Heart left ventricle (tissue), 16 donors: ENCODE data around the gene ARRDC1. TPM values are rescaled to one million over a fixed set of nuclear protein-coding genes. Genes with fewer than 3 reads are reported as not detected.
A peak's percentile ranks its signal among the peaks of the same experiment; 100 is the strongest.

Experiments
- ATAC-seq, 4 donors: fragments of 200-7000 bp; cut with Tn5 transposase; one replicate each; pipeline ENCODE4 v1.9.1; 2020 to 2022; ENCODE audit warnings: moderate library complexity in 4 of 4, mild to moderate bottlenecking in 3 of 4, moderate number of reproducible peaks in 1 of 4
- DNase-seq, 5 donors: peaks; one replicate each; pipeline ENCODE4 v3.0.0-alpha.2; 2020
- H3K27ac ChIP-seq, 12 donors: fragments of 200-600 bp; sonication (generic) in 4 of 12; one replicate each; pipeline versions ENCODE4 v1.5.0 to v1.8.0; 2016 to 2022; ENCODE audit warnings: mild to moderate bottlenecking in 2 of 12
- H3K27me3 ChIP-seq, 9 donors: fragments of 200-600 bp; sonication (generic) in 2 of 9; one replicate each; pipeline versions ENCODE4 v1.5.1 to v1.8.0; 2016 to 2022; ENCODE audit warnings: mild to moderate bottlenecking in 3 of 9
- H3K36me3 ChIP-seq, 9 donors: fragments of 200-600 bp; sonication (generic) in 2 of 9; one replicate each; pipeline versions ENCODE4 v1.5.0 to v1.8.0; 2018 to 2022; ENCODE audit warnings: mild to moderate bottlenecking in 2 of 9
- H3K4me1 ChIP-seq, 12 donors: fragments of 200-600 bp; sonication (generic) in 4 of 12; one replicate each; pipeline versions ENCODE4 v1.5.0 to v1.8.0; 2016 to 2022; ENCODE audit warnings: mild to moderate bottlenecking in 3 of 12
- H3K4me3 ChIP-seq, 12 donors: fragments of 200-600 bp; sonication (generic) in 4 of 12; one replicate each; pipeline versions ENCODE4 v1.5.0 to v1.8.0; 2017 to 2022; ENCODE audit warnings: mild to moderate bottlenecking in 9 of 12, moderate library complexity in 4 of 12
- H3K9me3 ChIP-seq, 12 donors: fragments of 200-600 bp; sonication (generic) in 4 of 12; one replicate each; pipeline versions ENCODE4 v1.5.0 to v1.8.0; 2016 to 2022; ENCODE audit warnings: mild to moderate bottlenecking in 1 of 12
- POLR2A ChIP-seq, 2 donors: fragments of 450-650 bp; IDR thresholded peaks; one replicate each; pipeline ENCODE4 v1.6.1; 2017; ENCODE audit warnings: antibody characterized with exemption in 2 of 2, mild to moderate bottlenecking in 2 of 2, moderate library complexity in 2 of 2
- WGBS, 4 donors: extraction: QIAGEN DNeasy Blood & Tissue Kit in 2 of 4; methylation state at CpG; one replicate each; pipeline versions ENCODE4 v1.1.5 to v1.1.7; 2013 to 2018; 5-methylcytosine and 5-hydroxymethylcytosine counted together
- intact Hi-C, 10 donors: fragments of 100-400 bp; cut with DNase I; formaldehyde crosslinking; loops; one replicate each; pipeline versions ENCODE4 v1.11.1 to v1.14.2; 2022
- polyA plus RNA-seq, 2 donors: library from polyadenylated mRNA; stranded (reverse); fragments of 200-250 nt; gene quantifications; one replicate each; pipeline ENCODE4 v1.2.3, GENCODE V29; 2013
- total RNA-seq, 9 donors: library from RNA; depleted of rRNA in 2 of 9; stranded (reverse); fragments of >200 nt in 2 of 9; fragmentation: NEBNext Ultra II Directional in 3 of 9; extraction: Animal tissue kit (Norgen Biotek cat#: 25700) in 3 of 9; gene quantifications; one replicate each; pipeline versions ENCODE4 v1.1.0 to v1.2.4, GENCODE V29; 2016 to 2023
- TF ChIP-seq, protein P1 (sequence below), 12 donors: fragments of 200-600 bp; sonication (generic) in 4 of 12; IDR thresholded peaks; one replicate each; pipeline versions ENCODE4 v1.5.0 to v1.8.0; 2018 to 2022; ENCODE audit warnings: antibody characterized with exemption in 12 of 12, mild to moderate bottlenecking in 5 of 12
- donor health status: ischemic (EF 13 %, LVEDD 7.1; RV severe dilation, severe dysfunction).
- donor health status: healthy with polysubstance abuse.
- donor health status: DM: no; HTN: yes; CAD: no.
- donor health status: DM: no; HTN: no; CAD: no.
- donor health status: ischemic (EF 25% LVEDD 6.9; RV normal size, moderate dysfunction).
- donor health status: ischemic (EF 25% LVEDD 5.7; RV mildly dilated, moderate dysfunction).
- donor health status: healthy.
- donor health status: DM: yes; HTN: yes; CAD: no.
- donor health status: ischemic (EF 35%, LVEDD 5.7; RV mildly dilated, moderate dysfunction).
- donor health status: nonischemic (EF 11% LVEDD 7.7; RV severe dilation, severe dysfunction).
- donor health status: DM: yes; HTN: yes; CAD: no.
- donor health status: PGD.
- donor health status: ischemic (EF 29% LVEDD 5.4; RV normal size, mild dysfunction).
- donor health status: nonischemic (EF 23%, LVEDD 6.1; RV moderate dilation, normal function).

The ARRDC1 gene
- total and polyA plus RNA-seq, 11 donors = 14.1 to 43.6 (median 23.2) TPM

GRCh38 chr9:137570566-137570965 is 34.9 kb upstream of the ARRDC1 start:
- no peak overlapping the region for H3K4me3 ChIP-seq
- TF ChIP-seq POLR2A (IDR thresholded peaks at IDR 0.05) = no peak
- TF ChIP-seq, protein P1, sequence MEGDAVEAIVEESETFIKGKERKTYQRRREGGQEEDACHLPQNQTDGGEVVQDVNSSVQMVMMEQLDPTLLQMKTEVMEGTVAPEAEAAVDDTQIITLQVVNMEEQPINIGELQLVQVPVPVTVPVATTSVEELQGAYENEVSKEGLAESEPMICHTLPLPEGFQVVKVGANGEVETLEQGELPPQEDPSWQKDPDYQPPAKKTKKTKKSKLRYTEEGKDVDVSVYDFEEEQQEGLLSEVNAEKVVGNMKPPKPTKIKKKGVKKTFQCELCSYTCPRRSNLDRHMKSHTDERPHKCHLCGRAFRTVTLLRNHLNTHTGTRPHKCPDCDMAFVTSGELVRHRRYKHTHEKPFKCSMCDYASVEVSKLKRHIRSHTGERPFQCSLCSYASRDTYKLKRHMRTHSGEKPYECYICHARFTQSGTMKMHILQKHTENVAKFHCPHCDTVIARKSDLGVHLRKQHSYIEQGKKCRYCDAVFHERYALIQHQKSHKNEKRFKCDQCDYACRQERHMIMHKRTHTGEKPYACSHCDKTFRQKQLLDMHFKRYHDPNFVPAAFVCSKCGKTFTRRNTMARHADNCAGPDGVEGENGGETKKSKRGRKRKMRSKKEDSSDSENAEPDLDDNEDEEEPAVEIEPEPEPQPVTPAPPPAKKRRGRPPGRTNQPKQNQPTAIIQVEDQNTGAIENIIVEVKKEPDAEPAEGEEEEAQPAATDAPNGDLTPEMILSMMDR (IDR thresholded peaks at IDR 0.05) = no peak
- no peak overlapping the region for H3K27ac ChIP-seq
- peaks cover 0 to 51% (median 42%) of the 10 kb centered on the region in 9 donors for H3K36me3 ChIP-seq
- DNase-seq (no peak), ATAC-seq (no peak)
- H3K4me1 ChIP-seq = peaks cover 0 to 19% (median 10%) of the 10 kb centered on the region in 12 donors
- 96 to 99% (median 97%) methylated on average over 3 of the region's 3 CpGs for WGBS, 4 donors
- intact Hi-C loops = no loop called here
- no peaks in the 10 kb centered on the region for H3K27me3 ChIP-seq
- no peaks in the 10 kb centered on the region for H3K9me3 ChIP-seq

GRCh38 chr9:137574192-137574591 is 31.3 kb upstream of the ARRDC1 start:
- ATAC-seq = no peak
- H3K4me3 ChIP-seq = no peak overlapping the region
- TF ChIP-seq, protein P1 (IDR thresholded peaks at IDR 0.05) = no peak
- no peak for TF ChIP-seq POLR2A (IDR thresholded peaks at IDR 0.05)
- H3K9me3 ChIP-seq = no peaks in the 10 kb centered on the region
- DNase-seq = no peak
- H3K36me3 ChIP-seq = peaks cover 0 to 62% (median 42%) of the 10 kb centered on the region in 9 donors
- peaks cover 7 to 51% (median 35%) of the 10 kb centered on the region in 12 donors for H3K4me1 ChIP-seq
- WGBS, 4 donors = 86 to 90% (median 90%) methylated on average over 7 to 10 of the region's 10 CpGs
- no peaks in the 10 kb centered on the region for H3K27me3 ChIP-seq
- H3K27ac ChIP-seq = peak overlapping the region in 3 of 12 donors; percentile 47 to 74 (median 69)
- intact Hi-C loops = no loop called here

GRCh38 chr9:137575364-137575715 is 30.1 kb upstream of the ARRDC1 start:
- ATAC-seq (peak in 1 of 4 donors; percentile 0), DNase-seq (no peak)
- whole genome bisulfite sequencing, 4 donors = 41 to 48% (median 44%) methylated on average over 9 of the region's 9 CpGs
- peak overlapping the region in 1 of 12 donors; percentile 3 for H3K4me3 ChIP-seq
- TF ChIP-seq, protein P1 (IDR thresholded peaks at IDR 0.05) = no peak
- TF ChIP-seq POLR2A (IDR thresholded peaks at IDR 0.05) = no peak
- intact Hi-C loops = loop anchor here in 1 of 10 donors (5.0 kb wide), 1 partner anchor 42 kb away; the partner anchor contains the start of gene EHMT1
- peaks cover 0 to 61% (median 42%) of the 10 kb centered on the region in 9 donors for H3K36me3 ChIP-seq
- peaks cover 7 to 59% (median 40%) of the 10 kb centered on the region in 12 donors for H3K4me1 ChIP-seq
- H3K27me3 ChIP-seq = no peaks in the 10 kb centered on the region
- peak overlapping the region in 10 of 12 donors; percentile 12 to 74 (median 42) for H3K27ac ChIP-seq
- no peaks in the 10 kb centered on the region for H3K9me3 ChIP-seq

DNA sequence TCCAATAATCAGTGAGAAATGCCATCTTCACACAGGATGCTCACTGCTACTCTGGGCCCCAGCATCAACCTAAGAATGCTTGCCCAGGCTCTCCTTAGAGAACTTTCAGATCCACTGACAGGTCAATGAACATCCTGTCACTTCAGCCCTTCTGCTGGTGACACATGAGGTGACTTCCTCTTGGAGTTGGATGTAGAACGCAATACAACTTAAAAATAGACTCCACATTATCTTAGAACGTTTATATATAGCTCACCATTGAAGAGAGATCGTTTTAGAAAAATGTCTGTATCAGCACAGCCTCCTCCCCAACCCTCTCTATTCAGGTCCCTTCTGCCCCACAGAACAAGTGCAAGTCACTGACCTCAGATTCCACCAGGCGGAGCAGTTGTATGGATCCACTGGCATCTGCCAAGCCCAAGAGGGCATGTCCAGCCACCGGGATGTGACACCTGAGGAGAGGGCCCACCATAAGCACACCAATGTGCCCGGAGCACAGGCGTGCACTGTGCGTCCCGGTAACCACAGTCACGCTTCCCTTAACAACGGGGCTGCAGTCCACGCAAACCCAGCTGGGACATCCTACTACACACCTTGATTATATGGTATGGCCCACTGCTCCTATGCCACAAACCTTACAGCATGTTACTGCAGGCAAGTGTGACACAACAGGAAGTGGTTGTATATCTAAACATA is 29.6 kb upstream of the ARRDC1 start:
- 44 to 58% (median 51%) methylated on average over 12 of the region's 12 CpGs for WGBS, 4 donors
- H3K4me3 ChIP-seq = peak overlapping the region in 2 of 12 donors; percentile 3 to 4
- no peak for TF ChIP-seq POLR2A (IDR thresholded peaks at IDR 0.05)
- TF ChIP-seq, protein P1 (IDR thresholded peaks at IDR 0.05) = peak in 6 of 12 donors; percentile 16 to 40 (median 27)
- peaks cover 0 to 57% (median 40%) of the 10 kb centered on the region in 9 donors for H3K36me3 ChIP-seq
- no peaks in the 10 kb centered on the region for H3K9me3 ChIP-seq
- DNase-seq (peak in 3 of 5 donors; percentile 43 to 65 (median 61)), ATAC-seq (peak; percentile 53 to 71 (median 63))
- peaks cover 7 to 59% (median 40%) of the 10 kb centered on the region in 12 donors for H3K4me1 ChIP-seq
- intact Hi-C loops = loop anchor here in 1 of 10 donors (5.0 kb wide), 1 partner anchor 41 kb away; the partner anchor contains the start of gene EHMT1
- peak overlapping the region in 10 of 12 donors; percentile 4 to 74 (median 66) for H3K27ac ChIP-seq
- H3K27me3 ChIP-seq = no peaks in the 10 kb centered on the region
